Right renal pelvis (tissue), 4 donors: ENCODE results near the gene CCDC3. TPM values are rescaled to one million over a fixed set of nuclear protein-coding genes. Genes with fewer than 3 reads are reported as not detected.
A peak's percentile ranks its signal among the peaks of the same experiment; 100 is the strongest.

Source experiments
- DNase-seq, 4 donors: peaks; one replicate each; pipeline ENCODE4 v3.0.0-alpha.2; 2013; ENCODE audit warnings: low read depth in 4 of 4, low spot score in 3 of 4, missing footprints in 1 of 4
- polyA plus RNA-seq, 4 donors: library from polyadenylated mRNA; unstranded; fragments of 120-200 nt; gene quantifications; one replicate each; pipeline ENCODE4 v1.2.1, GENCODE V29; 2013; ENCODE audit not compliant: insufficient read length in 4 of 4

CCDC3 gene
- polyA plus RNA-seq, 4 donors, result 10.7 to 14.9 (median 13.1) TPM

GRCh38 chr10:12928571-12928970, 72.9 kb downstream of the CCDC3 start:
- DNase-seq, result no peak

- no peak for DNase-seq
Measured at GRCh38 chr10:12927896-12928295, 73.6 kb downstream of the CCDC3 start.

GRCh38 chr10:12925845-12926244, 75.7 kb downstream of the CCDC3 start:
- DNase-seq, result no peak

- DNase-seq, result no peak
Measured at GRCh38 chr10:12924911-12925310, 76.6 kb downstream of the CCDC3 start.

GRCh38 chr10:12922117-12922900, 79.2 kb downstream of the CCDC3 start:
- no peak for DNase-seq

- no peak for DNase-seq
Measured at GRCh38 chr10:12921163-12921562, 80.3 kb downstream of the CCDC3 start.

GRCh38 chr10:12919574-12919973, 81.9 kb downstream of the CCDC3 start:
- DNase-seq, result no peak

- no peak for DNase-seq
Measured at GRCh38 chr10:12916587-12916986, 84.9 kb downstream of the CCDC3 start.

- no peak for DNase-seq
Measured at GRCh38 chr10:12915637-12916168, 85.8 kb downstream of the CCDC3 start.

- no peak for DNase-seq
Measured at GRCh38 chr10:12914111-12914510, 87.4 kb downstream of the CCDC3 start.

- no peak for DNase-seq
Measured at GRCh38 chr10:12911795-12912194, 89.7 kb downstream of the CCDC3 start.

- no peak for DNase-seq
Measured at GRCh38 chr10:12910835-12911234, 90.7 kb downstream of the CCDC3 start.

- DNase-seq, result no peak
Measured at GRCh38 chr10:12909836-12910185, 91.7 kb downstream of the CCDC3 start.

GRCh38 chr10:12909182-12909835, 92.2 kb downstream of the CCDC3 start:
- no peak for DNase-seq

GRCh38 chr10:12908773-12909172, 92.7 kb downstream of the CCDC3 start:
- DNase-seq, result no peak

- DNase-seq, result peak in 2 of 4 donors; percentile 22 to 28
Measured at GRCh38 chr10:12907656-12908055, 93.9 kb downstream of the CCDC3 start.

- DNase-seq, result no peak
Measured at GRCh38 chr10:12906051-12906541, 95.4 kb downstream of the CCDC3 start.

- no peak for DNase-seq
Measured at GRCh38 chr10:12905067-12905466, 96.4 kb downstream of the CCDC3 start.

- DNase-seq, result no peak
Measured at GRCh38 chr10:12902851-12903358, 98.6 kb downstream of the CCDC3 start.

GRCh38 chr10:12902135-12902572, 99.4 kb downstream of the CCDC3 start:
- DNase-seq, result peak; percentile 59 to 68 (median 64)

GRCh38 chr10:12899546-12899945, 102.0 kb downstream of the CCDC3 start:
- no peak for DNase-seq

- no peak for DNase-seq
Measured at GRCh38 chr10:12898271-12898670, 103.2 kb downstream of the CCDC3 start.
